ENCODE results near the gene PHACTR3.

The PHACTR3 gene

DNA sequence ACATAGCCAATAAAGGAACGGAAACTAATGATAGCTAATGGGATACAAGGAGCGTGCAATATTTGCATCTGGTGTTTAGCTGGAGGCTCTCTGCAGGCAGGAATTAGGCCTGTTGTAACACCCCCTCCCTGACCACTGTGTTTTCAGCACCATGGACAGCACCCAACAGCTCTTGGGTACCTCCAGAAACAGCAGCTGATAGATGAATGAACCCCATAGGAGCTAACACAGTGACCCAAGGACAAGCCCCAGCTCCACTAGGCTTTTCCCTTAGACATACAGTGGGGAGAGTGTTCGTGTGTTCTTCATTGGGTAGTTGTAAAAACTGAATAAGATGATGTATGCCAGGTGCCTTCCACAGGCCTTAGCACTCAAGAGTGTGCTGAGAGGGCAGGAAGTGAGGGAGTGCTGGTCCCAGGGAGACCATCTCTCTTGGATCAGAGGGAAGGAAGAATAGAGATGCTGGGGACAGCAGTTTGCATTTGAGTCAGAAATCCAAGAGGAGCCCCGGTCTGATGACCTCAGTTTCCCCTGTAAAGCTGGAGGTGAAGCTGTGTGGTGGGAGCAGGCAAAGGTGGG lies 161.3 kb downstream of the PHACTR3 start:
- H3K27ac ChIP-seq, result no peak overlapping the region
- TF ChIP-seq ZFX (IDR thresholded peaks at IDR 0.05; ENCODE audit: borderline replicate concordance), result no peak
- TF ChIP-seq, protein P1, sequence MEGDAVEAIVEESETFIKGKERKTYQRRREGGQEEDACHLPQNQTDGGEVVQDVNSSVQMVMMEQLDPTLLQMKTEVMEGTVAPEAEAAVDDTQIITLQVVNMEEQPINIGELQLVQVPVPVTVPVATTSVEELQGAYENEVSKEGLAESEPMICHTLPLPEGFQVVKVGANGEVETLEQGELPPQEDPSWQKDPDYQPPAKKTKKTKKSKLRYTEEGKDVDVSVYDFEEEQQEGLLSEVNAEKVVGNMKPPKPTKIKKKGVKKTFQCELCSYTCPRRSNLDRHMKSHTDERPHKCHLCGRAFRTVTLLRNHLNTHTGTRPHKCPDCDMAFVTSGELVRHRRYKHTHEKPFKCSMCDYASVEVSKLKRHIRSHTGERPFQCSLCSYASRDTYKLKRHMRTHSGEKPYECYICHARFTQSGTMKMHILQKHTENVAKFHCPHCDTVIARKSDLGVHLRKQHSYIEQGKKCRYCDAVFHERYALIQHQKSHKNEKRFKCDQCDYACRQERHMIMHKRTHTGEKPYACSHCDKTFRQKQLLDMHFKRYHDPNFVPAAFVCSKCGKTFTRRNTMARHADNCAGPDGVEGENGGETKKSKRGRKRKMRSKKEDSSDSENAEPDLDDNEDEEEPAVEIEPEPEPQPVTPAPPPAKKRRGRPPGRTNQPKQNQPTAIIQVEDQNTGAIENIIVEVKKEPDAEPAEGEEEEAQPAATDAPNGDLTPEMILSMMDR (IDR thresholded peaks at IDR 0.05), result no peak

DNA sequence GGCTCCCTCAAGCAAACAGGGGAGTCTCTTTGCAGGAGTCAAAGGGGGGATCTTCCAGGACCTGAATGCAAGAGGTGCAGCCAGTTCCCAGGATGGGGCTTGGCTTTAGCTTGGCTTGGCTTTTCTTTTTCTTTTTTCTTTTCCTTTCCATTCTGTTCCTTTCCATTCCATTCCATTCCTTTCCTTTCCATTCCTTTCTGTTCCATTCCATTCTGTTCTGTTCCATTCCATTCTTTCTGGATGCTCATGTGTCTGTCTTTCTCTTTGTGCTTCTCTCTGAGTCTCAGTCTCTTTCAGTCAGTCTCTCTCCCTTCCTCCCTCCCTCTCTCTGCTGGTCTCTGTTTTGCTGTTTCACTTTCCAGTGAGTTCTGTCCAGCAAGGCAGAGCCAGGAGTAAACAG lies 163.3 kb downstream of the PHACTR3 start:
- H3K27ac ChIP-seq, result no peak overlapping the region

DNA sequence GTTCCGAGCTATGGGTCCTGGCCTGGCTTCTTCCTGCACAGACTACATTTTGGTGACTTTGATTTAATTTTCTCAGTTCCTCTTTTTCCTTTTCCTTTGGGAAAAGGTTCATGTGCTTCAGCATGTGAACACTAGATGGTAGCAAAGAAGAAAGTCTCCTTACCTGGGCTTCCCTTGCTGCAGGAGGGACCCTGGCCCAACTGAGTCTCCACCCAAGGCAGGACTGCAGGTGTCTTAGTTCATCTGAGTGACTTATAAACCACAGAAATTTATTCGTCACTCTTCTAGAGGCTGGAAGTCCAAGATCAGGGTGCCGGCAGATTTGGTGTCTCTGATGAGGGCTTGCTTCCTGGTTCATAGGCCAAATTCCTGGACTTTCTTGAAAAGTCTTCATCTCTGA lies 165.9 kb downstream of the PHACTR3 start:
- no peak overlapping the region for H3K27ac ChIP-seq
- TF ChIP-seq, protein P1 (IDR thresholded peaks at IDR 0.05), result peak; percentile 38
- no peak for TF ChIP-seq ZFX (IDR thresholded peaks at IDR 0.05; ENCODE audit: borderline replicate concordance)

More for the DNA sequence above, 163.3 kb downstream of the PHACTR3 start:
- TF ChIP-seq, protein P1 (IDR thresholded peaks at IDR 0.05), result no peak
- TF ChIP-seq ZFX (IDR thresholded peaks at IDR 0.05; ENCODE audit: borderline replicate concordance), result no peak

DNA sequence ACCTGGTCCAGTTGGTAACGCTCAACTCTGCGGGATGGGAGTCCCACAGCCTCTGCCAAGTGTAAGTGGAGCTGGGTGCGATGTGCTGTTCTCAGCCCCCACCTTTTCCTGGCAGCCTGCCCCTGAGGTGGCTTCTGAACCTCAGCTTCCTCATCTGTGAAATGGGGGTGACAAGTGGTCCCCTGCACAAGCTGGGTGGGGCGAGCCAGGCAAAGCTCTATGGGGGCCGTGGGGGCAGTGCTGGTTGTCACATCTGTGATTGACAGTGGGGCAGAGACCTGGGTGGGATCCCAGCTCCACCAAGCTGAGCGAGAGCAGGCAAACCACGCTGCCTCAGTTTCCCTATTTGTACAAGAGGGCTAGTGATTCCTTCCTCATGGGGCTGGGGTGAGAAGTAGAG lies 166.5 kb downstream of the PHACTR3 start:
- TF ChIP-seq, protein P1 (IDR thresholded peaks at IDR 0.05), result no peak
- TF ChIP-seq ZFX (IDR thresholded peaks at IDR 0.05; ENCODE audit: borderline replicate concordance), result no peak
- no peak overlapping the region for H3K27ac ChIP-seq

DNA sequence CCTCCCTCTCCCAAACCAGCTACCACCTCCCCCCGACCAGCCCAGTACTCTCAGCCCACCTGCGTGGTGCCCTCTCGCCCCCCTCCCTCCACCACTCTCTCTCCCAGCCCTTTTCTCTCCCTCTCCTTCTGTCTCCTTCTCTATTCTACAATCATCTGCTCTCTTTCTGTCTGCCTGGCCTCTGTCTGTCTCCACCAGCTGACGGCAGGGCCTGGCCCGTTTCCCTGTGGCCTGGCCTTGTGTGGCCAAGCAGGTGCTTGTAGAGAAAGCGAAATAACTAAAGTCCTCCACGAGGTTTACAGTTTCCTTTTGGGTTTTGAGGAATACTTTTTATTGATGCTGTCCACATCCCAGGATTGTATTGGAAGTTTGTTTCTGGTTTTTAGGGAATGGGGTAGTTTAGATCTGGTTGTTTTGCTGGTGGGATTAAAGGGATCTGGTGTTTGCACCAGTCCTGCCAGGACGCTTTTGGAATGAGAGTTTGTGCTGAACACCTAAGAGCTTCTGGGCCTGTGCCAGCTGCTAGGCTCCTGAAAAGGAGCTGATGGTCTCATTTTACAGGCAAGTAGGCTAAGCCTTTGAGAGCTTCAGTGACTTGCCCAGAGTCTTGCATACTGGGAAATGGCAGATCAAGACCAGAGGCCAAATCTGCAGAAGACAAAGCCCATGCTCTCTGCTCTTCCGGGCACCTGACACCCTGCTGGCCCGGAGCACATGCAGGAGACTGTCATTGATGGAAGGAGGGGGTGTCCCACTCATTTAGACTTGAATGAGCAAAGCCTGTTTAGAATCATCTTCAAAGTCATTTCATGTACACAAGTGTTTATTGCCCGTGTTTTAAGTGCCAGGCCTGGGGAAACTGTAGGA lies 167.4 kb downstream of the PHACTR3 start:
- H3K27ac ChIP-seq, result no peak overlapping the region
- no peak for TF ChIP-seq ZFX (IDR thresholded peaks at IDR 0.05; ENCODE audit: borderline replicate concordance)
- TF ChIP-seq, protein P1 (IDR thresholded peaks at IDR 0.05), result no peak

DNA sequence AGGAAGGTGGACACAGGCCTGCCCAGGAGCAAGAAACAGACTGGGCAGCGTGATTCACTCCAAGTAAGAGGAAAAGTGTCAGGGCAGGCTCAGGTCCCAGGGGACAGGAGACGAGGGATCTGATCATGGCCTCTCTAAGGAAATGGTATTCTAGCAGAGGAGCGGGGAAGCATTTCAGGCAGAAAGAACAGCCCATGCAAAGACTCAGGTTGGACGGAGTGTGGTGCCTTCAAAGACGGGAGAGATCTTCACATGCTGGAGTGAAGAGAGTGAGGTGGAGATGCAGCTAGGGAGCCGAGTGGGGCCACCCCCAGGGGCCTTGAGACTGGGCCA lies 168.0 kb downstream of the PHACTR3 start:
- no peak overlapping the region for H3K27ac ChIP-seq
- TF ChIP-seq ZFX (IDR thresholded peaks at IDR 0.05; ENCODE audit: borderline replicate concordance), result no peak
- TF ChIP-seq, protein P1 (IDR thresholded peaks at IDR 0.05), result no peak
